Astrocyte (in vitro differentiated cells and primary cell): ENCODE measurements around the gene CLEC1A. TPM values are rescaled to one million over a fixed set of nuclear protein-coding genes. Genes with fewer than 3 reads are reported as not detected.

Experiments used
- DNase-seq: peaks from one replicate; pipeline ENCODE4 v3.0.0-alpha.2; 2010; ENCODE audit warnings: low read depth
- FAIRE-seq: peaks from 2 replicates; lab custom pipeline; 2011; peaks lifted over from hg19 to GRCh38; lab: Jason Lieb, UNC
- H2AFZ ChIP-seq: 2 replicates; pipeline ENCODE4 v1.6.0; 2012; ENCODE audit warnings: low read depth, low read length, inconsistent platforms
- H3K27ac ChIP-seq: 2 replicates; pipeline ENCODE4 v1.5.1; 2011; ENCODE audit warnings: low read depth, low read length, inconsistent platforms
- H3K27me3 ChIP-seq: 2 replicates; pipeline ENCODE4 v1.6.0; 2011; ENCODE audit warnings: low read length, inconsistent platforms; ENCODE audit not compliant: insufficient read depth
- H3K36me3 ChIP-seq: 2 replicates; pipeline ENCODE4 v1.5.1; 2011; ENCODE audit warnings: low read length, inconsistent platforms; ENCODE audit not compliant: insufficient read depth
- H3K4me1 ChIP-seq: 2 replicates; pipeline ENCODE4 v1.5.1; 2011; ENCODE audit warnings: low read length, inconsistent platforms; ENCODE audit not compliant: insufficient read depth
- H3K4me2 ChIP-seq: 2 replicates; pipeline ENCODE4 v1.6.0; 2012; ENCODE audit warnings: low read length, inconsistent platforms
- H3K4me3 ChIP-seq: 2 replicates; pipeline ENCODE4 v1.5.1; 2011; ENCODE audit warnings: low read depth, mild to moderate bottlenecking, low read length, inconsistent platforms; ENCODE audit not compliant: insufficient read depth
- H3K79me2 ChIP-seq: 2 replicates; pipeline ENCODE4 v1.6.0; 2012; ENCODE audit warnings: mild to moderate bottlenecking, low read length, inconsistent platforms; ENCODE audit not compliant: insufficient read depth
- H3K9ac ChIP-seq: 2 replicates; pipeline ENCODE4 v1.6.0; 2012; ENCODE audit warnings: mild to moderate bottlenecking, low read length, inconsistent platforms
- H3K9me3 ChIP-seq: 2 replicates; pipeline ENCODE4 v1.5.1; 2012; ENCODE audit warnings: low read depth, mild to moderate bottlenecking, low read length, inconsistent platforms; ENCODE audit not compliant: insufficient read depth
- H4K20me1 ChIP-seq: 2 replicates; pipeline ENCODE4 v1.6.0; 2012; ENCODE audit warnings: low read length, inconsistent platforms; ENCODE audit not compliant: insufficient read depth
- H3K27ac Mint-ChIP-seq: one replicate; pipeline ENCODE4 v1.8.0; 2021; ENCODE audit warnings: mild to moderate bottlenecking, mixed read lengths; ENCODE audit not compliant: unreplicated experiment
- H3K27me3 Mint-ChIP-seq: one replicate; pipeline ENCODE4 v1.8.0; 2021; ENCODE audit warnings: low read depth, mixed read lengths; ENCODE audit not compliant: unreplicated experiment
- H3K36me3 Mint-ChIP-seq: one replicate; pipeline ENCODE4 v1.8.0; 2021; ENCODE audit warnings: low read depth, mixed read lengths; ENCODE audit not compliant: unreplicated experiment
- H3K4me1 Mint-ChIP-seq: one replicate; pipeline ENCODE4 v1.8.0; 2021; ENCODE audit warnings: low read depth, mixed read lengths; ENCODE audit not compliant: unreplicated experiment
- H3K4me3 Mint-ChIP-seq: one replicate; pipeline ENCODE4 v1.8.0; 2021; ENCODE audit warnings: mild to moderate bottlenecking, moderate library complexity, mixed read lengths; ENCODE audit not compliant: unreplicated experiment
- H3K9me3 Mint-ChIP-seq: one replicate; pipeline ENCODE4 v1.8.0; 2021; ENCODE audit warnings: mild to moderate bottlenecking, mixed read lengths; ENCODE audit not compliant: unreplicated experiment
- CTCF ChIP-seq: IDR thresholded peaks from 2 replicates; pipeline ENCODE4 v1.5.1; 2011; ENCODE audit warnings: low read depth, mild to moderate bottlenecking, inconsistent platforms, low read length, moderate library complexity; ENCODE audit not compliant: insufficient read depth
- EZH2 ChIP-seq: IDR thresholded peaks from 2 replicates; pipeline ENCODE4 v1.6.1; 2012; ENCODE audit warnings: mild to moderate bottlenecking, low read length, inconsistent platforms; ENCODE audit not compliant: insufficient read depth
- total RNA-seq: library from RNA; stranded (reverse); gene quantifications from 2 replicates; pipeline ENCODE4 v1.2.1, GENCODE V29; 2021

The CLEC1A gene
- total RNA-seq, 1 donor from 2014 or later, result not detected

GRCh38 chr12:10088955-10089900 is 9.6 kb downstream of the CLEC1A start:
- no peak for FAIRE-seq
- no peak overlapping the region for H3K9ac ChIP-seq
- no peak for DNase-seq
- no peaks in the 10 kb centered on the region for H3K9me3 ChIP-seq
- H3K79me2 ChIP-seq, result no peaks in the 10 kb centered on the region
- no peaks in the 10 kb centered on the region for H3K27me3 Mint-ChIP-seq
- no peaks in the 10 kb centered on the region for H3K4me1 Mint-ChIP-seq
- H3K36me3 ChIP-seq, result no peaks in the 10 kb centered on the region
- H4K20me1 ChIP-seq, result no peaks in the 10 kb centered on the region
- H2AFZ ChIP-seq, result no peak overlapping the region
- TF ChIP-seq EZH2 (no peak), CTCF (no peak)
- no peaks in the 10 kb centered on the region for H3K4me1 ChIP-seq
- H3K4me3 ChIP-seq, result no peak overlapping the region
- no peaks in the 10 kb centered on the region for H3K27me3 ChIP-seq
- no peaks in the 10 kb centered on the region for H3K36me3 Mint-ChIP-seq
- no peak overlapping the region for H3K27ac Mint-ChIP-seq
- H3K4me2 ChIP-seq, result no peak overlapping the region
- H3K4me3 Mint-ChIP-seq, result no peak overlapping the region
- no peak overlapping the region for H3K27ac ChIP-seq
- peaks cover under 1% of the 10 kb centered on the region for H3K9me3 Mint-ChIP-seq

GRCh38 chr12:10088031-10088430 is 10.8 kb downstream of the CLEC1A start:
- Histone ChIP-seq H3K4me1 (no peaks in the 10 kb centered on the region), H3K79me2 (no peaks in the 10 kb centered on the region), H3K4me3 (no peak overlapping the region), H3K36me3 (no peaks in the 10 kb centered on the region), H3K9me3 (no peaks in the 10 kb centered on the region), H3K4me2 (no peak overlapping the region), H4K20me1 (no peaks in the 10 kb centered on the region), H3K9ac (no peak overlapping the region), H3K27me3 (no peaks in the 10 kb centered on the region), H2AFZ (no peak overlapping the region), H3K27ac (no peak overlapping the region)
- TF ChIP-seq CTCF, result no peak
- no peak for TF ChIP-seq EZH2
- Mint-ChIP-seq H3K9me3 (peaks cover 3% of the 10 kb centered on the region), H3K27me3 (no peaks in the 10 kb centered on the region), H3K36me3 (no peaks in the 10 kb centered on the region), H3K4me1 (no peaks in the 10 kb centered on the region), H3K27ac (no peak overlapping the region), H3K4me3 (no peak overlapping the region)
- DNase-seq, result no peak
- FAIRE-seq, result no peak

DNA sequence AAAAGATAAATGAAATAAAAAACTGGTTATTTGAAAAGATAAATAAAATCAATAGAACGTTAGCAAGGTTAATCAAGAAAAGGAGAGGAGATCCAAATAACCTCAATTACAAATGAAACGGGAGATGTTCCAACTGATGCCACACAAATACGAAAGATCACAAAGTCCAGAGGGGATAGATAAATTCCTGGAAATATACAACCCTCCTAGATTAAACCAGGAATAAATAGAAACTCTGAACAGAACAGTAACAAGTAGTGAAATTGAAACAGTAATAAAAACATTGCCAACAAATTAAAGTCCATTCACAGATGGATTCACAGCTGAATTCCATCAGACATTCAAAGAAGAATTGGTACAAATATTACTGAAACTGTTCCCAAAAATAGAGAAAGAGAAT is 12.4 kb downstream of the CLEC1A start:
- H2AFZ ChIP-seq, result no peak overlapping the region
- H3K4me3 Mint-ChIP-seq, result no peak overlapping the region
- H3K27ac ChIP-seq, result no peak overlapping the region
- FAIRE-seq (no peak), DNase-seq (no peak)
- no peaks in the 10 kb centered on the region for H3K4me1 ChIP-seq
- H3K36me3 ChIP-seq, result no peaks in the 10 kb centered on the region
- H3K4me3 ChIP-seq, result no peak overlapping the region
- no peaks in the 10 kb centered on the region for H3K4me1 Mint-ChIP-seq
- peaks cover 3% of the 10 kb centered on the region for H3K9me3 Mint-ChIP-seq
- no peaks in the 10 kb centered on the region for H3K36me3 Mint-ChIP-seq
- no peaks in the 10 kb centered on the region for H3K9me3 ChIP-seq
- H3K4me2 ChIP-seq, result no peak overlapping the region
- no peaks in the 10 kb centered on the region for H3K27me3 ChIP-seq
- H3K27ac Mint-ChIP-seq, result no peak overlapping the region
- no peaks in the 10 kb centered on the region for H4K20me1 ChIP-seq
- no peaks in the 10 kb centered on the region for H3K27me3 Mint-ChIP-seq
- H3K79me2 ChIP-seq, result no peaks in the 10 kb centered on the region
- H3K9ac ChIP-seq, result no peak overlapping the region
- TF ChIP-seq CTCF, result no peak
